Transverse colon (tissue), 4 donors: ENCODE measurements around the gene NPRL2.

Experiments
- EP300 ChIP-seq: sonication (generic); formaldehyde crosslinking; IDR thresholded peaks from one replicate; pipeline ENCODE4 v1.6.1; 2017; ENCODE audit warnings: antibody characterized with exemption, low read depth
- POLR2A ChIP-seq: fragments of 450-650 bp; IDR thresholded peaks from one replicate; pipeline ENCODE4 v1.6.1; 2016; ENCODE audit warnings: antibody characterized with exemption, mild to moderate bottlenecking, moderate library complexity
- POLR2AphosphoS5 ChIP-seq, 3 donors: sonication (generic); formaldehyde crosslinking; IDR thresholded peaks; one replicate each; pipeline ENCODE4 v1.6.1; 2016; ENCODE audit warnings: antibody characterized with exemption in 3 of 3
- TF ChIP-seq, protein P1 (sequence below), 5 experiments: fragments of 200-600 bp in 3 of 5; fragments of 450-650 bp in 2 of 5; sonication (generic) in 3 of 5; IDR thresholded peaks; 1 replicate in 2 of 5; 2 replicates in 3 of 5; pipeline ENCODE4 v1.5.1; 2016 to 2017; ENCODE audit warnings: antibody characterized with exemption in 5 of 5, inconsistent platforms in 3 of 5, mild to moderate bottlenecking in 2 of 5, moderate library complexity in 1 of 5

DNA sequence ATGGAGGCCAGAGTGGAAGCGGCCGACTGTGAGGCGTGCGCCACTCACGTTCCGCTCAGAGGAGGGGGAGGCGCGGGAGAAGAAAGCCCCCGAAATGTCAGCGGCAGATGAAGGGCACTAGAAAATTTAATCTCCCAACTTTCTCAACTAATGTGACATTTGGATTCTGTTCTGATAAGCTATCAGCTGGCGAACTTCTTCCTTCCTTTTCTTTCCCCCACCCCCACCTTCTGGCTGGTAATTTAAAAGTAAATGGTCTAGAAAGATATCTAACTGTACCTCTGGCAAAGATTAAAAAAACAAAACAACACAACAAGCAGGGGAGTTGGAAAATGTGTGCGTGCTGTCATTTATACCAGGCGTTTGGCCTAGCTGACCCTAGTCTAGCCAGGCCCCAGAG is 35.2 kb upstream of the NPRL2 start:
- no peak for TF ChIP-seq EP300
- no peak for TF ChIP-seq POLR2A
- TF ChIP-seq, protein P1, sequence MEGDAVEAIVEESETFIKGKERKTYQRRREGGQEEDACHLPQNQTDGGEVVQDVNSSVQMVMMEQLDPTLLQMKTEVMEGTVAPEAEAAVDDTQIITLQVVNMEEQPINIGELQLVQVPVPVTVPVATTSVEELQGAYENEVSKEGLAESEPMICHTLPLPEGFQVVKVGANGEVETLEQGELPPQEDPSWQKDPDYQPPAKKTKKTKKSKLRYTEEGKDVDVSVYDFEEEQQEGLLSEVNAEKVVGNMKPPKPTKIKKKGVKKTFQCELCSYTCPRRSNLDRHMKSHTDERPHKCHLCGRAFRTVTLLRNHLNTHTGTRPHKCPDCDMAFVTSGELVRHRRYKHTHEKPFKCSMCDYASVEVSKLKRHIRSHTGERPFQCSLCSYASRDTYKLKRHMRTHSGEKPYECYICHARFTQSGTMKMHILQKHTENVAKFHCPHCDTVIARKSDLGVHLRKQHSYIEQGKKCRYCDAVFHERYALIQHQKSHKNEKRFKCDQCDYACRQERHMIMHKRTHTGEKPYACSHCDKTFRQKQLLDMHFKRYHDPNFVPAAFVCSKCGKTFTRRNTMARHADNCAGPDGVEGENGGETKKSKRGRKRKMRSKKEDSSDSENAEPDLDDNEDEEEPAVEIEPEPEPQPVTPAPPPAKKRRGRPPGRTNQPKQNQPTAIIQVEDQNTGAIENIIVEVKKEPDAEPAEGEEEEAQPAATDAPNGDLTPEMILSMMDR (IDR thresholded peaks at IDR 0.05): no peak
- TF ChIP-seq POLR2AphosphoS5 (IDR thresholded peaks at IDR 0.05): no peak
